Measurements from ENCODE around the gene RAB3A.

- TF ChIP-seq MZF1 (tag by site-specific recombination; IDR thresholded peaks at IDR 0.05; ENCODE audit: borderline replicate concordance) = no peak
- TF ChIP-seq ZNF274 (IDR thresholded peaks at IDR 0.05; ENCODE audit: low read length) = no peak
- TF ChIP-seq ZNF274 (tag by site-specific recombination; IDR thresholded peaks at IDR 0.05; ENCODE audit: borderline replicate concordance) = no peak
- no peak for TF ChIP-seq TCF7L2 (IDR thresholded peaks at IDR 0.05; ENCODE audit: borderline replicate concordance, low read depth, low read length)
- TF ChIP-seq, protein P1, sequence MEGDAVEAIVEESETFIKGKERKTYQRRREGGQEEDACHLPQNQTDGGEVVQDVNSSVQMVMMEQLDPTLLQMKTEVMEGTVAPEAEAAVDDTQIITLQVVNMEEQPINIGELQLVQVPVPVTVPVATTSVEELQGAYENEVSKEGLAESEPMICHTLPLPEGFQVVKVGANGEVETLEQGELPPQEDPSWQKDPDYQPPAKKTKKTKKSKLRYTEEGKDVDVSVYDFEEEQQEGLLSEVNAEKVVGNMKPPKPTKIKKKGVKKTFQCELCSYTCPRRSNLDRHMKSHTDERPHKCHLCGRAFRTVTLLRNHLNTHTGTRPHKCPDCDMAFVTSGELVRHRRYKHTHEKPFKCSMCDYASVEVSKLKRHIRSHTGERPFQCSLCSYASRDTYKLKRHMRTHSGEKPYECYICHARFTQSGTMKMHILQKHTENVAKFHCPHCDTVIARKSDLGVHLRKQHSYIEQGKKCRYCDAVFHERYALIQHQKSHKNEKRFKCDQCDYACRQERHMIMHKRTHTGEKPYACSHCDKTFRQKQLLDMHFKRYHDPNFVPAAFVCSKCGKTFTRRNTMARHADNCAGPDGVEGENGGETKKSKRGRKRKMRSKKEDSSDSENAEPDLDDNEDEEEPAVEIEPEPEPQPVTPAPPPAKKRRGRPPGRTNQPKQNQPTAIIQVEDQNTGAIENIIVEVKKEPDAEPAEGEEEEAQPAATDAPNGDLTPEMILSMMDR (tag by site-specific recombination; IDR thresholded peaks at IDR 0.05) = no peak
- TF ChIP-seq PRDM1 (tag by site-specific recombination; IDR thresholded peaks at IDR 0.05) = no peak
- no peak for TF ChIP-seq ZNF148 (tag by site-specific recombination; IDR thresholded peaks at IDR 0.05; ENCODE audit: borderline replicate concordance)
- TF ChIP-seq ZNF785 (tag by site-specific recombination; IDR thresholded peaks at IDR 0.05) = no peak
- TF ChIP-seq ZNF433 (tag by site-specific recombination; IDR thresholded peaks at IDR 0.05; ENCODE audit: low read depth) = no peak
- TF ChIP-seq HOXC10 (CRISPR knock-in tag; IDR thresholded peaks at IDR 0.05) = no peak
- TF ChIP-seq ZNF18 (tag by site-specific recombination; IDR thresholded peaks at IDR 0.05) = no peak
- TF ChIP-seq ZNF416 (tag by site-specific recombination; IDR thresholded peaks at IDR 0.05) = no peak
These were observed 43.3 kb downstream of the RAB3A start for GRCh38 chr19:18160493-18160970.

Data from HEK293 (cell line).